ENCODE results near the gene SYNPO. TPM values are rescaled to one million over a fixed set of nuclear protein-coding genes. Genes with fewer than 3 reads are reported as not detected.

The SYNPO gene
- total RNA-seq, 1 donor from 2014 or later = 40.2 TPM

DNA sequence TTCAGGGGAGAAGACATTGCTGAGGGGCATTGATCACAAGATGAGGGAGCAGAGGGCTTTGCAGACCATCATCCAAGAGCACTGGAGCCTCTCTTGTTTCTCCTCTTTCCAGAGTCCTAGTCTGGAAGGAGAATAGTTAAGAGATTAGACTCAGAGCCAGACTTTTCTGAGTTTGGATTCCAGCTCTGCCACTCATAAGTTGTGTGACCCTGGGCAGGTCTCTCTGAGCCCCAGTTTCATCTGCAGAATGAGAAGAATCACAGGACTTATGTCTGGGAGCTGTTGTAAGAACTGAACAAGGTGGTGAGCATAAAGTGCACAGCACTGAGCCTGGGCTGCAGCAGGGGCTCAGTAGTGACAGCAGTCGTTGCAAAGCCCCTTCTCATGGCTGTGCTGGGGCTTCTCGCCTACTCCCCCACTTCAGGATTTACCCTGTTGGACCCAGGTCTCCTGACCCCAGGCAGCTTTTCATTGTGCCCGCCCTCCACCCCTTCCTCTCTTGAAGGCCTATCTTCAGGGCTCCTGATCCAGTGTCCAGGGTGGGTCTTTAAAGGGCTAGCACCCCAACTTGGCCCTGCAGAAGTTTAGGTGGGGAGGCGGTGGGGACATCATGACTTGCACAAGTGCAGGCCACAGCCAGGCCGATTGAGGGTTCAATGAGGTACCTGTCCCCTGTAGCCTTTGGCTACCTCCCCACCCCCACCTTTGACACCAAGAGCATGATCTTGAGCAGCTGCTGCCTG, 1.5 kb downstream of the SYNPO start:
- no peak for TF ChIP-seq EZH2 (IDR thresholded peaks at IDR 0.05; ENCODE audit: insufficient read depth, low read length)
- TF ChIP-seq, protein P1, sequence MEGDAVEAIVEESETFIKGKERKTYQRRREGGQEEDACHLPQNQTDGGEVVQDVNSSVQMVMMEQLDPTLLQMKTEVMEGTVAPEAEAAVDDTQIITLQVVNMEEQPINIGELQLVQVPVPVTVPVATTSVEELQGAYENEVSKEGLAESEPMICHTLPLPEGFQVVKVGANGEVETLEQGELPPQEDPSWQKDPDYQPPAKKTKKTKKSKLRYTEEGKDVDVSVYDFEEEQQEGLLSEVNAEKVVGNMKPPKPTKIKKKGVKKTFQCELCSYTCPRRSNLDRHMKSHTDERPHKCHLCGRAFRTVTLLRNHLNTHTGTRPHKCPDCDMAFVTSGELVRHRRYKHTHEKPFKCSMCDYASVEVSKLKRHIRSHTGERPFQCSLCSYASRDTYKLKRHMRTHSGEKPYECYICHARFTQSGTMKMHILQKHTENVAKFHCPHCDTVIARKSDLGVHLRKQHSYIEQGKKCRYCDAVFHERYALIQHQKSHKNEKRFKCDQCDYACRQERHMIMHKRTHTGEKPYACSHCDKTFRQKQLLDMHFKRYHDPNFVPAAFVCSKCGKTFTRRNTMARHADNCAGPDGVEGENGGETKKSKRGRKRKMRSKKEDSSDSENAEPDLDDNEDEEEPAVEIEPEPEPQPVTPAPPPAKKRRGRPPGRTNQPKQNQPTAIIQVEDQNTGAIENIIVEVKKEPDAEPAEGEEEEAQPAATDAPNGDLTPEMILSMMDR (IDR thresholded peaks at IDR 0.05; ENCODE audit: insufficient read depth, low read depth, low read length) = no peak
- Mint-ChIP-seq H3K36me3 (ENCODE audit: low read depth, unreplicated experiment) (peaks cover 2% of the 10 kb centered on the region), H3K4me1 (ENCODE audit: low read depth, unreplicated experiment) (peaks cover 74% of the 10 kb centered on the region), H3K4me3 (ENCODE audit: unreplicated experiment) (peak overlapping the region; percentile 82), H3K27me3 (ENCODE audit: low read depth, unreplicated experiment) (no peaks in the 10 kb centered on the region), H3K9me3 (ENCODE audit: unreplicated experiment) (no peaks in the 10 kb centered on the region), H3K27ac (ENCODE audit: unreplicated experiment) (peak overlapping the region; percentile 96)
- Histone ChIP-seq H3K36me3 (ENCODE audit: insufficient read depth, low read length) (no peaks in the 10 kb centered on the region), H3K4me2 (ENCODE audit: low read length) (peak overlapping the region; percentile 86), H3K4me1 (ENCODE audit: insufficient read depth, low read length) (peaks cover 81% of the 10 kb centered on the region), H3K27ac (ENCODE audit: low read depth, low read length) (peak overlapping the region; percentile 99), H3K9ac (ENCODE audit: low read length) (peak overlapping the region; percentile 90), H3K27me3 (ENCODE audit: insufficient read depth, low read length) (no peaks in the 10 kb centered on the region), H3K9me3 (ENCODE audit: insufficient read depth, low read depth, low read length) (no peaks in the 10 kb centered on the region), H2AFZ (ENCODE audit: low read depth, low read length) (no peak overlapping the region), H3K79me2 (ENCODE audit: insufficient read depth, low read length) (peaks cover 58% of the 10 kb centered on the region), H4K20me1 (ENCODE audit: insufficient read depth, low read length) (peaks cover 34% of the 10 kb centered on the region), H3K4me3 (ENCODE audit: insufficient read depth, low read depth, low read length) (peak overlapping the region; percentile 62)
- FAIRE-seq (no peak), DNase-seq (ENCODE audit: low read depth) (no peak)

DNA sequence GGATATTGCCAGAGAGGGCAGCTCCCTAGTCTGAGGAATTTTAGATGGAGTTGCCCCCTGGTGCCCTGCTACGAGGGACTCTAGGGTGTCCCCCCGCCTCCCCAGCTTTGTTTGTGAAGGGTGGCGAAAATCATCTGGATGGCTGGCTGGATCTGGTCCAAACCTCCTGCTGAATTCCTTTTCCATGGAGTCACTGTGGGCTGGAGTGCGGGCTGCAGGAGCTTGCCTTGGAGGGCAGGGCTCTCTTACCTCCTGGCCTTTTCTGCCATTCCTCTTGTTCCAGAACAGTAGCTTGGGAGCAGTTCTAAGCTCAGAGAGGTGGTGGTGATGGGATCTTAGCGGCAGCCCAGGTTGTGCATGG, 2.1 kb downstream of the SYNPO start:
- TF ChIP-seq EZH2 (IDR thresholded peaks at IDR 0.05; ENCODE audit: insufficient read depth, low read length) = no peak
- TF ChIP-seq, protein P1 (IDR thresholded peaks at IDR 0.05; ENCODE audit: insufficient read depth, low read depth, low read length) = no peak
- H3K9ac ChIP-seq (ENCODE audit: low read length) = peak overlapping the region; percentile 90
- peak overlapping the region; percentile 86 for H3K4me2 ChIP-seq (ENCODE audit: low read length)
- Mint-ChIP-seq H3K27ac (ENCODE audit: unreplicated experiment) (peak overlapping the region; percentile 96), H3K27me3 (ENCODE audit: low read depth, unreplicated experiment) (no peaks in the 10 kb centered on the region), H3K9me3 (ENCODE audit: unreplicated experiment) (peaks cover 2% of the 10 kb centered on the region), H3K4me1 (ENCODE audit: low read depth, unreplicated experiment) (peaks cover 70% of the 10 kb centered on the region), H3K36me3 (ENCODE audit: low read depth, unreplicated experiment) (peaks cover 6% of the 10 kb centered on the region), H3K4me3 (ENCODE audit: unreplicated experiment) (peak overlapping the region; percentile 82)
- DNase-seq (ENCODE audit: low read depth) = peak; percentile 90
- peak; percentile 32 for FAIRE-seq
- H3K4me3 ChIP-seq (ENCODE audit: insufficient read depth, low read depth, low read length) = peak overlapping the region; percentile 62
- H3K4me1 ChIP-seq (ENCODE audit: insufficient read depth, low read length) = peaks cover 76% of the 10 kb centered on the region
- no peaks in the 10 kb centered on the region for H3K36me3 ChIP-seq (ENCODE audit: insufficient read depth, low read length)
- peaks cover 39% of the 10 kb centered on the region for H4K20me1 ChIP-seq (ENCODE audit: insufficient read depth, low read length)
- H2AFZ ChIP-seq (ENCODE audit: low read depth, low read length) = no peak overlapping the region
- H3K27me3 ChIP-seq (ENCODE audit: insufficient read depth, low read length) = no peaks in the 10 kb centered on the region
- peak overlapping the region; percentile 99 for H3K27ac ChIP-seq (ENCODE audit: low read depth, low read length)
- H3K9me3 ChIP-seq (ENCODE audit: insufficient read depth, low read depth, low read length) = no peaks in the 10 kb centered on the region
- peaks cover 64% of the 10 kb centered on the region for H3K79me2 ChIP-seq (ENCODE audit: insufficient read depth, low read length)

Data from astrocyte (in vitro differentiated cells and primary cell).